Lower leg skin (tissue), 3 donors: ENCODE data around the gene PIEZO2.

Experiments
- CTCF ChIP-seq, 3 donors: fragments of 450-650 bp; IDR thresholded peaks; one replicate each; pipeline ENCODE4 v1.5.1; 2016; ENCODE audit warnings: antibody characterized with exemption in 3 of 3, mild to moderate bottlenecking in 3 of 3, moderate library complexity in 2 of 3
- POLR2A ChIP-seq, 2 donors: fragments of 450-650 bp; IDR thresholded peaks; one replicate each; pipeline ENCODE4 v1.6.1; 2016 to 2017; ENCODE audit warnings: antibody characterized with exemption in 2 of 2, mild to moderate bottlenecking in 1 of 2, moderate library complexity in 1 of 2

GRCh38 chr18:10826400-10826799 lies 323.0 kb downstream of the PIEZO2 start:
- TF ChIP-seq CTCF (IDR thresholded peaks at IDR 0.05) (no peak), POLR2A (IDR thresholded peaks at IDR 0.05) (no peak)
